Astrocyte (in vitro differentiated cells and primary cell): ENCODE data around the gene TMPRSS13. TPM values are rescaled to one million over a fixed set of nuclear protein-coding genes. Genes with fewer than 3 reads are reported as not detected.

ENCODE experiments used
- DNase-seq: peaks from one replicate; pipeline ENCODE4 v3.0.0-alpha.2; 2010; ENCODE audit warnings: low read depth
- FAIRE-seq: peaks from 2 replicates; lab custom pipeline; 2011; peaks lifted over from hg19 to GRCh38; lab: Jason Lieb, UNC
- H2AFZ ChIP-seq: 2 replicates; pipeline ENCODE4 v1.6.0; 2012; ENCODE audit warnings: low read depth, low read length, inconsistent platforms
- H3K27ac ChIP-seq: 2 replicates; pipeline ENCODE4 v1.5.1; 2011; ENCODE audit warnings: low read depth, low read length, inconsistent platforms
- H3K27me3 ChIP-seq: 2 replicates; pipeline ENCODE4 v1.6.0; 2011; ENCODE audit warnings: low read length, inconsistent platforms; ENCODE audit not compliant: insufficient read depth
- H3K36me3 ChIP-seq: 2 replicates; pipeline ENCODE4 v1.5.1; 2011; ENCODE audit warnings: low read length, inconsistent platforms; ENCODE audit not compliant: insufficient read depth
- H3K4me1 ChIP-seq: 2 replicates; pipeline ENCODE4 v1.5.1; 2011; ENCODE audit warnings: low read length, inconsistent platforms; ENCODE audit not compliant: insufficient read depth
- H3K4me2 ChIP-seq: 2 replicates; pipeline ENCODE4 v1.6.0; 2012; ENCODE audit warnings: low read length, inconsistent platforms
- H3K4me3 ChIP-seq: 2 replicates; pipeline ENCODE4 v1.5.1; 2011; ENCODE audit warnings: low read depth, mild to moderate bottlenecking, low read length, inconsistent platforms; ENCODE audit not compliant: insufficient read depth
- H3K79me2 ChIP-seq: 2 replicates; pipeline ENCODE4 v1.6.0; 2012; ENCODE audit warnings: mild to moderate bottlenecking, low read length, inconsistent platforms; ENCODE audit not compliant: insufficient read depth
- H3K9ac ChIP-seq: 2 replicates; pipeline ENCODE4 v1.6.0; 2012; ENCODE audit warnings: mild to moderate bottlenecking, low read length, inconsistent platforms
- H3K9me3 ChIP-seq: 2 replicates; pipeline ENCODE4 v1.5.1; 2012; ENCODE audit warnings: low read depth, mild to moderate bottlenecking, low read length, inconsistent platforms; ENCODE audit not compliant: insufficient read depth
- H4K20me1 ChIP-seq: 2 replicates; pipeline ENCODE4 v1.6.0; 2012; ENCODE audit warnings: low read length, inconsistent platforms; ENCODE audit not compliant: insufficient read depth
- H3K27ac Mint-ChIP-seq: one replicate; pipeline ENCODE4 v1.8.0; 2021; ENCODE audit warnings: mild to moderate bottlenecking, mixed read lengths; ENCODE audit not compliant: unreplicated experiment
- H3K27me3 Mint-ChIP-seq: one replicate; pipeline ENCODE4 v1.8.0; 2021; ENCODE audit warnings: low read depth, mixed read lengths; ENCODE audit not compliant: unreplicated experiment
- H3K36me3 Mint-ChIP-seq: one replicate; pipeline ENCODE4 v1.8.0; 2021; ENCODE audit warnings: low read depth, mixed read lengths; ENCODE audit not compliant: unreplicated experiment
- H3K4me1 Mint-ChIP-seq: one replicate; pipeline ENCODE4 v1.8.0; 2021; ENCODE audit warnings: low read depth, mixed read lengths; ENCODE audit not compliant: unreplicated experiment
- H3K4me3 Mint-ChIP-seq: one replicate; pipeline ENCODE4 v1.8.0; 2021; ENCODE audit warnings: mild to moderate bottlenecking, moderate library complexity, mixed read lengths; ENCODE audit not compliant: unreplicated experiment
- H3K9me3 Mint-ChIP-seq: one replicate; pipeline ENCODE4 v1.8.0; 2021; ENCODE audit warnings: mild to moderate bottlenecking, mixed read lengths; ENCODE audit not compliant: unreplicated experiment
- EZH2 ChIP-seq: IDR thresholded peaks from 2 replicates; pipeline ENCODE4 v1.6.1; 2012; ENCODE audit warnings: mild to moderate bottlenecking, low read length, inconsistent platforms; ENCODE audit not compliant: insufficient read depth
- total RNA-seq: library from RNA; stranded (reverse); gene quantifications from 2 replicates; pipeline ENCODE4 v1.2.1, GENCODE V29; 2021
- TF ChIP-seq, protein P1 (sequence below): IDR thresholded peaks from 2 replicates; pipeline ENCODE4 v1.5.1; 2011; ENCODE audit warnings: low read depth, mild to moderate bottlenecking, inconsistent platforms, low read length, moderate library complexity; ENCODE audit not compliant: insufficient read depth

TMPRSS13 gene
- total RNA-seq, 1 donor from 2014 or later, result 0.66 TPM

GRCh38 chr11:117905524-117905923 lies 23.7 kb downstream of the TMPRSS13 start:
- Histone ChIP-seq H4K20me1 (no peaks in the 10 kb centered on the region), H3K27ac (no peak overlapping the region), H3K36me3 (no peaks in the 10 kb centered on the region), H3K27me3 (peaks cover under 1% of the 10 kb centered on the region), H3K79me2 (no peaks in the 10 kb centered on the region), H3K4me1 (peaks cover 8% of the 10 kb centered on the region), H3K9ac (no peak overlapping the region), H3K4me3 (no peak overlapping the region), H3K4me2 (no peak overlapping the region), H2AFZ (no peak overlapping the region), H3K9me3 (no peaks in the 10 kb centered on the region)
- peaks cover 11% of the 10 kb centered on the region for H3K4me1 Mint-ChIP-seq
- H3K4me3 Mint-ChIP-seq, result no peak overlapping the region
- no peak for TF ChIP-seq EZH2
- TF ChIP-seq, protein P1, sequence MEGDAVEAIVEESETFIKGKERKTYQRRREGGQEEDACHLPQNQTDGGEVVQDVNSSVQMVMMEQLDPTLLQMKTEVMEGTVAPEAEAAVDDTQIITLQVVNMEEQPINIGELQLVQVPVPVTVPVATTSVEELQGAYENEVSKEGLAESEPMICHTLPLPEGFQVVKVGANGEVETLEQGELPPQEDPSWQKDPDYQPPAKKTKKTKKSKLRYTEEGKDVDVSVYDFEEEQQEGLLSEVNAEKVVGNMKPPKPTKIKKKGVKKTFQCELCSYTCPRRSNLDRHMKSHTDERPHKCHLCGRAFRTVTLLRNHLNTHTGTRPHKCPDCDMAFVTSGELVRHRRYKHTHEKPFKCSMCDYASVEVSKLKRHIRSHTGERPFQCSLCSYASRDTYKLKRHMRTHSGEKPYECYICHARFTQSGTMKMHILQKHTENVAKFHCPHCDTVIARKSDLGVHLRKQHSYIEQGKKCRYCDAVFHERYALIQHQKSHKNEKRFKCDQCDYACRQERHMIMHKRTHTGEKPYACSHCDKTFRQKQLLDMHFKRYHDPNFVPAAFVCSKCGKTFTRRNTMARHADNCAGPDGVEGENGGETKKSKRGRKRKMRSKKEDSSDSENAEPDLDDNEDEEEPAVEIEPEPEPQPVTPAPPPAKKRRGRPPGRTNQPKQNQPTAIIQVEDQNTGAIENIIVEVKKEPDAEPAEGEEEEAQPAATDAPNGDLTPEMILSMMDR, result no peak
- no peak overlapping the region for H3K27ac Mint-ChIP-seq
- peaks cover 17% of the 10 kb centered on the region for H3K27me3 Mint-ChIP-seq
- FAIRE-seq, result no peak
- no peak for DNase-seq
- H3K36me3 Mint-ChIP-seq, result no peaks in the 10 kb centered on the region
- H3K9me3 Mint-ChIP-seq, result no peaks in the 10 kb centered on the region

DNA sequence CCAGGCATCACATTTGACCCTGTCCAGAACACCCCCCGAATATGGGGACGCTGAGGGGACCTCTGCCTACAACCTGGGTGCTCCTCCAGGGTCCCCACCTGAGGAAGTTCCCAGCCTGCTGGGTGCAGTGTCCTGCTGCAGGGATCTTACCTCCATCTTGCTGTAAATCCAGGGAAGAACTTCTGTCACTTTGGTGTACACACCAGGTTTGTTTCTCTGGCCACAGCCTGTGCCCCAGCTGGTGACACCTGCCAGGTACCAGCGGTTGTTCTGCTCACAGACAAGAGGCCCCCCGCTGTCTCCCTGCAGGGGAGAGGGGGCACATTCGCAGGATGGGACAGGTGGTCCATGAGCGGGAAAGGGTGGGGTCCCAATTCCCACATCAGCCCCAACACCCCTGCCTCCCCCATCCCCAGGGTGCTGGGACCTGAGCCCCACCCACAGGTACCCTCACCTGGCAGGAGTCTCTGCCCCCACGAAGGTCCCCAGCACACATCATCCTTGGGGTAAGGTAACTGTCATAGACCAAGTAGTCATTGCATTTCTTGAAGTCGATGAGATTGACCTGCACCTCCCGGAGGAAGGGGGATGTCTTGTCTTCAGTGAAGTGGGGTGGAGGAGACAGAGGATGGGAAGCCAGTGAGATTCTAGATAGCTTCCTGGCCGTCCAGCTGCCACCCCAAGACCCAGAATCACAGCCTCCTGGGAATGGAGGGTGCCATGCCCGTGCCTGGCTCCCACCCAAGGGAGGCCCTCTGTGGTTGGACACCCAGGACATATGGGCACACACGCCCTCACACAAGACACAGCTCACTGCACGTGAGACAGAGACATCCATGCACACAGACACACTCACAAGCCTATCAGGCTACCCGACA lies 25.5 kb downstream of the TMPRSS13 start:
- Mint-ChIP-seq H3K4me1 (peaks cover 11% of the 10 kb centered on the region), H3K36me3 (no peaks in the 10 kb centered on the region)

More for the DNA sequence above, 25.5 kb downstream of the TMPRSS13 start:
- Histone ChIP-seq H3K4me3 (no peak overlapping the region), H3K4me1 (peaks cover 8% of the 10 kb centered on the region), H3K79me2 (no peaks in the 10 kb centered on the region), H3K9ac (no peak overlapping the region), H3K9me3 (no peaks in the 10 kb centered on the region), H3K27ac (no peak overlapping the region), H2AFZ (no peak overlapping the region), H3K4me2 (no peak overlapping the region), H4K20me1 (no peaks in the 10 kb centered on the region), H3K27me3 (peaks cover under 1% of the 10 kb centered on the region), H3K36me3 (no peaks in the 10 kb centered on the region)
- FAIRE-seq (no peak), DNase-seq (no peak)
- no peak overlapping the region for H3K4me3 Mint-ChIP-seq
- TF ChIP-seq, protein P1, result no peak
- TF ChIP-seq EZH2, result no peak
- H3K27me3 Mint-ChIP-seq, result peaks cover 33% of the 10 kb centered on the region
- peaks cover 2% of the 10 kb centered on the region for H3K9me3 Mint-ChIP-seq
- no peak overlapping the region for H3K27ac Mint-ChIP-seq
